Mesenchymal stem cell (in vitro differentiated cells and primary cell): ENCODE data around the gene PLCE1.
A peak's percentile ranks its signal among the peaks of the same experiment; 100 is the strongest.

Source experiments
- DNase-seq: peaks from one replicate; pipeline ENCODE4 v3.0.0-alpha.2; 2013
- H2AFZ ChIP-seq: one replicate; pipeline ENCODE4 v1.6.1; 2013; ENCODE audit warnings: low read depth, mild to moderate bottlenecking, control low read depth, inconsistent platforms, low read length, moderate library complexity
- H2AK5ac ChIP-seq: 2 replicates; pipeline ENCODE4 v1.6.1; 2013; ENCODE audit warnings: low read length, moderate library complexity, mild to moderate bottlenecking, inconsistent platforms; ENCODE audit not compliant: severe bottlenecking
- H2BK120ac ChIP-seq: one replicate; pipeline ENCODE4 v1.6.1; 2013; ENCODE audit warnings: low read depth, mild to moderate bottlenecking, inconsistent platforms, low read length, moderate library complexity
- H2BK12ac ChIP-seq, 2 experiments: one replicate each; pipeline ENCODE4 v1.6.1; 2013; ENCODE audit warnings: inconsistent platforms in 2 of 2, low read length in 2 of 2, mild to moderate bottlenecking in 2 of 2, moderate library complexity in 2 of 2, control low read depth in 1 of 2
- H2BK15ac ChIP-seq: one replicate; pipeline ENCODE4 v1.6.1; 2013; ENCODE audit warnings: mild to moderate bottlenecking, low read depth, inconsistent platforms; ENCODE audit not compliant: poor library complexity, severe bottlenecking
- H2BK5ac ChIP-seq: 2 replicates; pipeline ENCODE4 v1.6.1; 2013; ENCODE audit warnings: low read depth, mild to moderate bottlenecking, low read length, control low read depth, inconsistent platforms; ENCODE audit not compliant: poor library complexity, severe bottlenecking
- H3K14ac ChIP-seq, 2 experiments: one replicate each; pipeline ENCODE4 v1.6.1; 2013; ENCODE audit warnings: inconsistent platforms in 2 of 2, low read length in 2 of 2, control low read depth in 1 of 2, mild to moderate bottlenecking in 1 of 2, moderate library complexity in 1 of 2
- H3K18ac ChIP-seq, 2 experiments: one replicate each; pipeline ENCODE4 v1.6.1; 2013; ENCODE audit warnings: inconsistent platforms in 2 of 2, low read length in 2 of 2, control low read depth in 1 of 2, low read depth in 1 of 2, mild to moderate bottlenecking in 1 of 2
- H3K23ac ChIP-seq, 2 experiments: one replicate each; pipeline ENCODE4 v1.6.1; 2013; ENCODE audit warnings: inconsistent platforms in 2 of 2, low read length in 2 of 2, mild to moderate bottlenecking in 2 of 2, moderate library complexity in 2 of 2, control low read depth in 1 of 2
- H3K27ac ChIP-seq: 2 replicates; pipeline ENCODE4 v1.5.1; 2013; ENCODE audit warnings: mild to moderate bottlenecking, moderate library complexity, low read length, control low read depth, inconsistent platforms; ENCODE audit not compliant: poor library complexity, severe bottlenecking
- H3K27me3 ChIP-seq, 2 experiments: 2 replicates each; pipeline versions ENCODE4 v1.6.1 to v1.7.0; 2013; ENCODE audit warnings: low read length in 2 of 2, mild to moderate bottlenecking in 2 of 2, moderate library complexity in 2 of 2, control low read depth in 1 of 2, inconsistent platforms in 1 of 2; ENCODE audit not compliant: control insufficient read depth in 1 of 2, insufficient read depth in 1 of 2
- H3K36me3 ChIP-seq, 2 experiments: 2 replicates each; pipeline versions ENCODE4 v1.6.1 to v1.7.0; 2013; ENCODE audit warnings: low read length in 2 of 2, control low read depth in 1 of 2, inconsistent platforms in 1 of 2, low read depth in 1 of 2, mild to moderate bottlenecking in 1 of 2; ENCODE audit not compliant: insufficient read depth in 2 of 2, control insufficient read depth in 1 of 2
- H3K4ac ChIP-seq, 2 experiments: one replicate each; pipeline ENCODE4 v1.6.1; 2013; ENCODE audit warnings: inconsistent platforms in 2 of 2, low read length in 2 of 2, mild to moderate bottlenecking in 2 of 2, moderate library complexity in 2 of 2, control low read depth in 1 of 2, low read depth in 1 of 2
- H3K4me1 ChIP-seq: 2 replicates; pipeline ENCODE4 v1.6.1; 2013; ENCODE audit warnings: low read depth, low read length, control low read depth; ENCODE audit not compliant: control insufficient read depth, insufficient read depth
- H3K4me2 ChIP-seq: 2 replicates; pipeline ENCODE4 v1.6.1; 2013; ENCODE audit warnings: low read length, mild to moderate bottlenecking, inconsistent platforms; ENCODE audit not compliant: poor library complexity, severe bottlenecking
- H3K4me3 ChIP-seq, 2 experiments: 2 replicates each; pipeline versions ENCODE4 v1.5.1 to v1.7.0; 2013; ENCODE audit warnings: low read length in 2 of 2, mild to moderate bottlenecking in 2 of 2, control low read depth in 1 of 2, low read depth in 1 of 2; ENCODE audit not compliant: insufficient read depth in 1 of 2
- H3K79me1 ChIP-seq: replicated peaks from 2 replicates; pipeline ENCODE4 v1.6.1; 2013; ENCODE audit warnings: mild to moderate bottlenecking, control low read depth, low read length, inconsistent platforms; ENCODE audit not compliant: poor library complexity, severe bottlenecking
- H3K9ac ChIP-seq: 2 replicates; pipeline ENCODE4 v1.7.0; 2013; ENCODE audit warnings: mild to moderate bottlenecking, low read length, moderate library complexity
- H3K9me3 ChIP-seq: 2 replicates; pipeline ENCODE4 v1.7.0; 2013; ENCODE audit warnings: mild to moderate bottlenecking, low read length; ENCODE audit not compliant: control insufficient read depth
- H4K8ac ChIP-seq: one replicate; pipeline ENCODE4 v1.6.1; 2013; ENCODE audit warnings: inconsistent platforms, mild to moderate bottlenecking, low read length, moderate library complexity
- H4K91ac ChIP-seq: one replicate; pipeline ENCODE4 v1.6.1; 2013; ENCODE audit warnings: mild to moderate bottlenecking, low read length, inconsistent platforms
- WGBS: methylation state at CpG from one replicate; pipeline ENCODE4 v1.1.7; 2013; ENCODE audit warnings: mixed read lengths; 5-methylcytosine and 5-hydroxymethylcytosine counted together

Gene PLCE1

DNA sequence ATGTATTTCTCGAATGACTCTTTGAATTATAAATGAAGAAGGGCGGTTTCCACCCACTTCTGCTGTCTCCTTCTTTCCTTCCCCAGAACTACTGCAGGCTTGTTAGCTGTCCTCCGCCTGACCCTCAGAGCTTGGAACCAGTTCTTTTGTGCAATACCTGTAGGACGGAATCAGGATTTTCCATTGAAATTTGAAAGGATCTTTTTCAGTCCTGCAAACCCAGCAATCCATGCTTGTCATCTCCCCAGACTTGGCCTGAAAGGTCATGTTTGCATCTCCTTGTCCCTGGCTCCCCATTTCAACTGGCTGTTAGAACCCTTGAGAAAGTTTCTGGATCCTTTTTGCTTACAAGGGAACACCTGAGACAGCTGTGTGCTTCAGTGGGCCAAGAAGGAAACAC is 47.5 kb downstream of the PLCE1 start:
- DNase-seq: no peak
- Histone ChIP-seq H2BK15ac (no peak overlapping the region), H3K27me3 (no peaks in the 10 kb centered on the region), H4K91ac (no peak overlapping the region), H3K79me1 (no peaks in the 10 kb centered on the region), H3K9ac (no peak overlapping the region), H3K18ac (no peak overlapping the region), H3K23ac (no peak overlapping the region), H2BK5ac (no peak overlapping the region), H3K9me3 (no peaks in the 10 kb centered on the region), H3K14ac (no peak overlapping the region), H3K4ac (no peak overlapping the region), H3K36me3 (no peaks in the 10 kb centered on the region), H3K4me3 (no peak overlapping the region), H4K8ac (no peak overlapping the region), H3K4me2 (no peak overlapping the region), H2AK5ac (no peak overlapping the region), H2BK120ac (no peak overlapping the region), H2AFZ (no peak overlapping the region), H2BK12ac (no peak overlapping the region), H3K4me1 (peaks cover 4% of the 10 kb centered on the region), H3K27ac (no peak overlapping the region)
- WGBS: 94% methylated on average over 4 of the region's 4 CpGs

DNA sequence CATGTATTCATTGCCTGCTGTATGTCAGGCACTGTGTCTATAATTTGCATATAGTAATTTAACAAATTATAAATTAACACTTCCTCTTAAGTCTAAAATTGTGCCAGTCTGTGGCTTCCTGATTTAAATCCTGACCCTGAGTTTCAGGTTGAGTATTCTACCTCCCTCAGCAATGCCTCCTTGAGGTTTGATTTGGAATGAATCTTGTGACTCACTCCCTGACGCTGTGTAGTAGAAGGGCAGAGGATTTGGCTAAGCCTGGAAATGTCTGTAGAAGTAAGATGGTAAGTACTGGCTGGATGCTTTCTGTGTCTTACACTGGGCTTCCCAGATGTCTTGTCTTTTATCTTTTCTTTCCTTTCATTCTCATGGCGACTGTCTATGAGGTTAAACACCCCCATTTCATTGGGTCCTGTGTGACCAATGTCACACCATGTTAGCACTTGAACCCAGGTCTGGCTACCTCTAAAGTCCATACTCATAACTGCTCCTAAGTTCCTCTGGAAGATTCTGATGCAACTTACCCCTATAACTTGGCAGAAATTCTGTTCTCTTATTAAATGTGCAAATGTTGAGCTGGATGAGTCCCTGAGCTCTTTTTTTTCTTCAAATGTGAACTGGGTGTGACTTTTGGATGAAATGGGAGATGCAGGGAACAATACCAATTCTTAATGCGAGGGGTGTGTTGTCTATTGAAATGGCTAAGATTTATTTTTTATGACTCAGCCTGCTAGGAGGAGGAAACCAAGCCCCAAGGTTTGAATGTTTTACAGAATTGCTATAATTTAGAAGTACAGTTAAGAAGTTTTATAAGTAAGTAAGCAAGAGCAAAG is 48.5 kb downstream of the PLCE1 start:
- no peak overlapping the region for H3K14ac ChIP-seq
- peak overlapping the region; percentile 45 for H3K9ac ChIP-seq

DNA sequence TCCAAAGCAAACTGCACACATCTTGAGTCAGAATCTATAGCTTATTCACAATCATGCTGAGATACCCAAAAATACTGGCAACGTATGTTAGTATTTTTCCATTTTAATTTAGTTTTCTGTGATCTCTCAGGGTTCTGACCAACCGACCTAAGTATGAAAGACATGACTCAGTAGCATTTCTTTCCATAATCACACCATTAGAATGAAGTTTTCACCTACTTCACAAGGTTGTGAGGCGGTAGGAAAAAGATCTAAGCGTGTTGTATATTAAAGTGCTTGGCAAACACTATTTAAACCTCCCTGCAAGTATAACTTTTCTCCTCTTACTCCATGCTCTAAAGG is 49.1 kb downstream of the PLCE1 start:
- Histone ChIP-seq H2AK5ac (no peak overlapping the region), H3K4me2 (no peak overlapping the region), H3K4me3 (peak overlapping the region in 1 of 2 experiments; percentile 53), H3K36me3 (no peaks in the 10 kb centered on the region), H3K27me3 (no peaks in the 10 kb centered on the region), H2AFZ (no peak overlapping the region), H2BK12ac (no peak overlapping the region), H3K9me3 (no peaks in the 10 kb centered on the region), H4K91ac (no peak overlapping the region), H4K8ac (no peak overlapping the region), H3K18ac (no peak overlapping the region), H3K4ac (no peak overlapping the region), H2BK5ac (no peak overlapping the region), H3K27ac (no peak overlapping the region), H3K23ac (no peak overlapping the region), H2BK15ac (no peak overlapping the region), H3K14ac (no peak overlapping the region), H3K79me1 (no peaks in the 10 kb centered on the region), H2BK120ac (no peak overlapping the region), H3K9ac (peak overlapping the region; percentile 45), H3K4me1 (peaks cover 5% of the 10 kb centered on the region)
- DNase-seq: no peak
- WGBS: 88% methylated on average over 4 of the region's 4 CpGs

More for the DNA sequence above, 48.5 kb downstream of the PLCE1 start:
- H2AFZ ChIP-seq: no peak overlapping the region
- no peak overlapping the region for H3K27ac ChIP-seq
- H4K8ac ChIP-seq: no peak overlapping the region
- 74% methylated on average over 3 of the region's 3 CpGs for WGBS
- peak overlapping the region in 1 of 2 experiments; percentile 53 for H3K4me3 ChIP-seq
- no peak overlapping the region for H3K4ac ChIP-seq
- no peak overlapping the region for H2AK5ac ChIP-seq
- no peak overlapping the region for H3K23ac ChIP-seq
- H3K18ac ChIP-seq: no peak overlapping the region
- H3K36me3 ChIP-seq: no peaks in the 10 kb centered on the region
- no peak overlapping the region for H4K91ac ChIP-seq
- H2BK120ac ChIP-seq: no peak overlapping the region
- no peaks in the 10 kb centered on the region for H3K27me3 ChIP-seq
- H2BK12ac ChIP-seq: no peak overlapping the region
- H3K79me1 ChIP-seq: no peaks in the 10 kb centered on the region
- H3K9me3 ChIP-seq: no peaks in the 10 kb centered on the region
- DNase-seq: peak; percentile 36
- peaks cover 5% of the 10 kb centered on the region for H3K4me1 ChIP-seq
- no peak overlapping the region for H3K4me2 ChIP-seq
- H2BK5ac ChIP-seq: no peak overlapping the region
- no peak overlapping the region for H2BK15ac ChIP-seq
